GM18951 (cell line): ENCODE data around the gene ANO10.

Experiments used
- POLR2A ChIP-seq: IDR thresholded peaks from 4 replicates; pipeline ENCODE4 v1.6.1; 2011; ENCODE audit warnings: mild to moderate bottlenecking; ENCODE audit not compliant: insufficient read length, insufficient read depth; ENCODE audit errors: extremely low read depth
- in situ Hi-C: fragments of 300-500 bp; cut with MboI; formaldehyde crosslinking; loops from one replicate; pipeline ENCODE4 v1.12.0; 2022; ENCODE audit warnings: low sequenced_read_pairs, mixed read lengths, inconsistent platforms; ENCODE audit not compliant: unreplicated experiment

The ANO10 gene

GRCh38 chr3:43413676-43414368 lies 208.0 kb downstream of the ANO10 start:
- no peak for TF ChIP-seq POLR2A
- in situ Hi-C loops: no loop called here

GRCh38 chr3:43411429-43411828 lies 210.4 kb downstream of the ANO10 start:
- in situ Hi-C loops: no loop called here
- no peak for TF ChIP-seq POLR2A

GRCh38 chr3:43410592-43410991 lies 211.2 kb downstream of the ANO10 start:
- in situ Hi-C loops: no loop called here
- no peak for TF ChIP-seq POLR2A

- in situ Hi-C loops: no loop called here
- no peak for TF ChIP-seq POLR2A
Measured at GRCh38 chr3:43409506-43409905, 212.3 kb downstream of the ANO10 start.

GRCh38 chr3:43406643-43407023 lies 215.2 kb downstream of the ANO10 start:
- TF ChIP-seq POLR2A: no peak
- in situ Hi-C loops: no loop called here

- in situ Hi-C loops: no loop called here
- no peak for TF ChIP-seq POLR2A
Measured at GRCh38 chr3:43405888-43406642, 215.7 kb downstream of the ANO10 start.

- TF ChIP-seq POLR2A: no peak
- in situ Hi-C loops: no loop called here
Measured at GRCh38 chr3:43400781-43401730, 220.8 kb downstream of the ANO10 start.

GRCh38 chr3:43400167-43400566 lies 221.6 kb downstream of the ANO10 start:
- no peak for TF ChIP-seq POLR2A
- in situ Hi-C loops: no loop called here

- TF ChIP-seq POLR2A: no peak
- in situ Hi-C loops: loop anchor here (25.0 kb wide), 1 partner anchor 437 kb away; no protein-coding TSS in a partner anchor
Measured at GRCh38 chr3:43399034-43399433, 222.8 kb downstream of the ANO10 start.

GRCh38 chr3:43394041-43394554 lies 227.7 kb downstream of the ANO10 start:
- no peak for TF ChIP-seq POLR2A
- in situ Hi-C loops: loop anchor here (25.0 kb wide), 1 partner anchor 432 kb away; no protein-coding TSS in a partner anchor

GRCh38 chr3:43391621-43392020 lies 230.2 kb downstream of the ANO10 start:
- in situ Hi-C loops: loop anchor here (25.0 kb wide), 1 partner anchor 429 kb away; no protein-coding TSS in a partner anchor
- no peak for TF ChIP-seq POLR2A

- in situ Hi-C loops: loop anchor here (25.0 kb wide), 1 partner anchor 428 kb away; no protein-coding TSS in a partner anchor
- no peak for TF ChIP-seq POLR2A
Measured at GRCh38 chr3:43390255-43390588, 231.6 kb downstream of the ANO10 start.
